HEK293 (cell line): Measurements from ENCODE around the gene NR1H3.
A peak's percentile ranks its signal among the peaks of the same experiment; 100 is the strongest.

Experiments used
- EGR2 ChIP-seq: fragments of 450-650 bp; formaldehyde crosslinking; IDR thresholded peaks from 2 replicates; pipeline ENCODE4 v1.5.1; 2016; ENCODE audit warnings: low read depth, missing biosample characterization, missing genetic modification characterization
- HOXC10 ChIP-seq: sonication (generic); formaldehyde crosslinking; IDR thresholded peaks from 2 replicates; pipeline ENCODE4 v1.8.1; 2023; ENCODE audit warnings: mild to moderate bottlenecking, missing genetic modification reagents
- MEIS1 ChIP-seq: sonication (generic); formaldehyde crosslinking; IDR thresholded peaks from 2 replicates; pipeline ENCODE4 v1.8.1; 2022; ENCODE audit warnings: missing genetic modification reagents, mild to moderate bottlenecking, borderline replicate concordance
- SP7 ChIP-seq: fragments of 450-650 bp; formaldehyde crosslinking; IDR thresholded peaks from 2 replicates; pipeline ENCODE4 v1.5.1; 2016; ENCODE audit warnings: missing biosample characterization, missing genetic modification characterization
- TCF7L2 ChIP-seq: IDR thresholded peaks from 2 replicates; pipeline ENCODE4 v1.6.1; 2011; ENCODE audit warnings: low read depth, mild to moderate bottlenecking, inconsistent platforms, low read length, moderate library complexity, borderline replicate concordance
- ZBTB1 ChIP-seq: fragments of 450-650 bp; formaldehyde crosslinking; IDR thresholded peaks from 2 replicates; pipeline ENCODE4 v1.5.1; 2016; ENCODE audit warnings: missing biosample characterization, missing genetic modification characterization
- ZBTB20 ChIP-seq: fragments of 450-650 bp; formaldehyde crosslinking; IDR thresholded peaks from 2 replicates; pipeline ENCODE4 v1.5.1; 2016; ENCODE audit warnings: missing biosample characterization, missing genetic modification characterization
- ZBTB8A ChIP-seq: fragments of 450-650 bp; formaldehyde crosslinking; IDR thresholded peaks from 2 replicates; pipeline ENCODE4 v1.5.1; 2016; ENCODE audit warnings: missing biosample characterization, missing genetic modification characterization
- ZNF112 ChIP-seq: fragments of 450-650 bp; formaldehyde crosslinking; IDR thresholded peaks from 2 replicates; pipeline ENCODE4 v1.5.0; 2017; ENCODE audit warnings: missing biosample characterization, missing genetic modification characterization
- ZNF174 ChIP-seq: fragments of 450-650 bp; formaldehyde crosslinking; IDR thresholded peaks from 2 replicates; pipeline ENCODE4 v1.5.0; 2017; ENCODE audit warnings: missing biosample characterization, mild to moderate bottlenecking, missing genetic modification characterization
- ZNF221 ChIP-seq: fragments of 450-650 bp; formaldehyde crosslinking; IDR thresholded peaks from 2 replicates; pipeline ENCODE4 v1.5.1; 2017; ENCODE audit warnings: missing biosample characterization, missing genetic modification characterization, borderline replicate concordance
- ZNF302 ChIP-seq: fragments of 450-650 bp; formaldehyde crosslinking; IDR thresholded peaks from 2 replicates; pipeline ENCODE4 v1.5.1; 2016; ENCODE audit warnings: missing biosample characterization, missing genetic modification characterization, low read depth
- ZNF335 ChIP-seq: fragments of 450-650 bp; formaldehyde crosslinking; conservative IDR thresholded peaks from 2 replicates; pipeline ENCODE4 v1.5.1; 2016; ENCODE audit warnings: missing biosample characterization, missing genetic modification characterization
- ZNF394 ChIP-seq: fragments of 450-650 bp; formaldehyde crosslinking; IDR thresholded peaks from 2 replicates; pipeline ENCODE4 v1.5.1; 2016; ENCODE audit warnings: missing biosample characterization, missing genetic modification characterization, mild to moderate bottlenecking, moderate library complexity, borderline replicate concordance
- ZNF416 ChIP-seq: fragments of 450-650 bp; formaldehyde crosslinking; IDR thresholded peaks from 2 replicates; pipeline ENCODE4 v1.5.1; 2016; ENCODE audit warnings: missing biosample characterization, missing genetic modification characterization
- ZNF423 ChIP-seq: fragments of 450-650 bp; formaldehyde crosslinking; IDR thresholded peaks from 2 replicates; pipeline ENCODE4 v1.5.1; 2016; ENCODE audit warnings: missing biosample characterization, missing genetic modification characterization
- ZNF426 ChIP-seq: fragments of 450-650 bp; formaldehyde crosslinking; IDR thresholded peaks from 2 replicates; pipeline ENCODE4 v1.5.1; 2017; ENCODE audit warnings: missing biosample characterization, missing genetic modification characterization, mild to moderate bottlenecking, inconsistent platforms, moderate library complexity
- ZNF514 ChIP-seq: fragments of 450-650 bp; formaldehyde crosslinking; IDR thresholded peaks from 2 replicates; pipeline ENCODE4 v1.5.1; 2016; ENCODE audit warnings: missing biosample characterization, missing genetic modification characterization
- ZNF549 ChIP-seq: fragments of 450-650 bp; IDR thresholded peaks from 2 replicates; pipeline ENCODE4 v1.5.1; 2018; ENCODE audit warnings: missing biosample characterization, missing genetic modification characterization, mild to moderate bottlenecking, inconsistent platforms, moderate library complexity
- ZNF747 ChIP-seq: fragments of 450-650 bp; formaldehyde crosslinking; IDR thresholded peaks from 2 replicates; pipeline ENCODE4 v1.5.1; 2016; ENCODE audit warnings: missing biosample characterization, missing genetic modification characterization
- ZNF768 ChIP-seq: fragments of 450-650 bp; formaldehyde crosslinking; IDR thresholded peaks from 2 replicates; pipeline ENCODE4 v1.5.1; 2018; ENCODE audit warnings: missing biosample characterization, mild to moderate bottlenecking, missing genetic modification characterization
- ZNF830 ChIP-seq: fragments of 450-650 bp; IDR thresholded peaks from 2 replicates; pipeline ENCODE4 v1.5.0; 2018; ENCODE audit warnings: missing biosample characterization, missing genetic modification characterization, low read depth, mild to moderate bottlenecking, moderate library complexity
- ZNF837 ChIP-seq: fragments of 450-650 bp; formaldehyde crosslinking; IDR thresholded peaks from 2 replicates; pipeline ENCODE4 v1.5.1; 2016; ENCODE audit warnings: missing biosample characterization, missing genetic modification characterization
- ZSCAN16 ChIP-seq: fragments of 450-650 bp; formaldehyde crosslinking; IDR thresholded peaks from 2 replicates; pipeline ENCODE4 v1.5.1; 2016; ENCODE audit warnings: missing biosample characterization, missing genetic modification characterization
- ZXDB ChIP-seq: fragments of 450-650 bp; formaldehyde crosslinking; IDR thresholded peaks from 2 replicates; pipeline ENCODE4 v1.5.1; 2016; ENCODE audit warnings: missing biosample characterization, missing genetic modification characterization
- TF ChIP-seq, protein P1 (sequence below): fragments of 450-650 bp; formaldehyde crosslinking; conservative IDR thresholded peaks from 2 replicates; pipeline ENCODE4 v1.5.1; 2016; ENCODE audit warnings: low read depth, missing biosample characterization, missing genetic modification characterization
- TF ChIP-seq, protein P2 (sequence below): fragments of 450-650 bp; formaldehyde crosslinking; IDR thresholded peaks from 2 replicates; pipeline ENCODE4 v1.5.1; 2016; ENCODE audit warnings: missing biosample characterization, missing genetic modification characterization, borderline replicate concordance
- TF ChIP-seq, protein P3 (sequence below): sonication (generic); formaldehyde crosslinking; IDR thresholded peaks from 2 replicates; pipeline ENCODE4 v1.8.1; 2022; ENCODE audit warnings: mild to moderate bottlenecking, moderate library complexity, missing genetic modification reagents
- TF ChIP-seq, protein P4 (sequence below): fragments of 450-650 bp; formaldehyde crosslinking; IDR thresholded peaks from 2 replicates; pipeline ENCODE4 v1.5.1; 2017; ENCODE audit warnings: missing biosample characterization, missing genetic modification characterization
- TF ChIP-seq, protein P5 (sequence below): fragments of 450-650 bp; formaldehyde crosslinking; IDR thresholded peaks from 2 replicates; pipeline ENCODE4 v1.5.1; 2016; ENCODE audit warnings: missing biosample characterization, missing genetic modification characterization

Gene NR1H3

DNA sequence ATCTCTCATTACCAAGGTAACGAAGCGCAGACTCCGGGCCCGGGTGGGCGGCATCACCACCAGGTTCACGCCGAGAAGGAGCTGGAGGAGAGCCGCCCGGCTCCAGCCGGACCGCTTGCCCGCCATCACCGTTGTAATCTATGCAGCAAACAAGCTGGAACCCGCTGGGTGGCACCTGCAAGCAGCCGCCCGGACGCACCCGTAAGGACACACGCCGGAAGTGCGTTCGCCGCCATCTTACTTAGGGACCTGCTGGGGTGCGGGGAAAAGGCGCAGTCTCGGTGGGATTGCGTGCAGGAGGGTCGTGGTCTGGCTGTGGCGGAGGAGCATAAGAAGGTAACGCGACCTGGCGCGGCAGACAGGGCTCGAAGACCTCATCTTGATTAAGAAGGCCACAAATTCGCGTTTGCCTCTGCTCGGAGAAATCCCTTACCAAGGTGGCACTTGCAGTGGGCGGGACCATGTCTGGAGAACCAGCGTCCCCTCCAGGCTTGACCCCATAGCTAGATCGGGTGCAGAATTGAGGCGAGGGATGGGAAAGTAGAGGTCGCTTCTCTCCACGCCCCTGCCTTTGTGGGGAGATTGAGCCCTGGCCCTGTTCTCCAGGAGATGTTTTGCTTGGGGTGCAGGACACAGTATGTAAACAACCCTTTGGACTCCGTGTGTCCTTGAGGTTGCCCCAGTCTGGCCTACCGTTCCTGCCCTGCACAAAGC, 9.0 kb upstream of the NR1H3 start, which contains the start of gene ACP2 (continued):
- TF ChIP-seq, protein P1, sequence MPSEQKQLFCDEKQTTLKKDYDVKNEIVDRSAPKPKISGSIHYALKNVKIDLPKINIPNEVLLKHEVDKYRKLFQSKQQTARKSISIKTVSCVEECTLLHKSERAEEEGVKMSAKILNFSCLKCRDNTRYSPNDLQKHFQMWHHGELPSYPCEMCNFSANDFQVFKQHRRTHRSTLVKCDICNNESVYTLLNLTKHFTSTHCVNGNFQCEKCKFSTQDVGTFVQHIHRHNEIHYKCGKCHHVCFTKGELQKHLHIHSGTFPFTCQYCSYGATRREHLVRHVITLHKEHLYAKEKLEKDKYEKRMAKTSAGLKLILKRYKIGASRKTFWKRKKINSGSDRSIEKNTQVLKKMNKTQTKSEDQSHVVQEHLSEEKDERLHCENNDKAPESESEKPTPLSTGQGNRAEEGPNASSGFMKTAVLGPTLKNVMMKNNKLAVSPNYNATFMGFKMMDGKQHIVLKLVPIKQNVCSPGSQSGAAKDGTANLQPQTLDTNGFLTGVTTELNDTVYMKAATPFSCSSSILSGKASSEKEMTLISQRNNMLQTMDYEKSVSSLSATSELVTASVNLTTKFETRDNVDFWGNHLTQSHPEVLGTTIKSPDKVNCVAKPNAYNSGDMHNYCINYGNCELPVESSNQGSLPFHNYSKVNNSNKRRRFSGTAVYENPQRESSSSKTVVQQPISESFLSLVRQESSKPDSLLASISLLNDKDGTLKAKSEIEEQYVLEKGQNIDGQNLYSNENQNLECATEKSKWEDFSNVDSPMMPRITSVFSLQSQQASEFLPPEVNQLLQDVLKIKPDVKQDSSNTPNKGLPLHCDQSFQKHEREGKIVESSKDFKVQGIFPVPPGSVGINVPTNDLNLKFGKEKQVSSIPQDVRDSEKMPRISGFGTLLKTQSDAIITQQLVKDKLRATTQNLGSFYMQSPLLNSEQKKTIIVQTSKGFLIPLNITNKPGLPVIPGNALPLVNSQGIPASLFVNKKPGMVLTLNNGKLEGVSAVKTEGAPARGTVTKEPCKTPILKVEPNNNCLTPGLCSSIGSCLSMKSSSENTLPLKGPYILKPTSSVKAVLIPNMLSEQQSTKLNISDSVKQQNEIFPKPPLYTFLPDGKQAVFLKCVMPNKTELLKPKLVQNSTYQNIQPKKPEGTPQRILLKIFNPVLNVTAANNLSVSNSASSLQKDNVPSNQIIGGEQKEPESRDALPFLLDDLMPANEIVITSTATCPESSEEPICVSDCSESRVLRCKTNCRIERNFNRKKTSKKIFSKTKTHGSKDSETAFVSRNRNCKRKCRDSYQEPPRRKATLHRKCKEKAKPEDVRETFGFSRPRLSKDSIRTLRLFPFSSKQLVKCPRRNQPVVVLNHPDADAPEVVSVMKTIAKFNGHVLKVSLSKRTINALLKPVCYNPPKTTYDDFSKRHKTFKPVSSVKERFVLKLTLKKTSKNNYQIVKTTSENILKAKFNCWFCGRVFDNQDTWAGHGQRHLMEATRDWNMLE, result peak; percentile 48; the same call in 1 of the 2 replicates
- no peak for TF ChIP-seq ZNF174 (tag by site-specific recombination)
- no peak for TF ChIP-seq ZNF549 (tag by site-specific recombination)
- no peak for TF ChIP-seq ZNF837 (tag by site-specific recombination)
- peak; percentile 85 for TF ChIP-seq ZBTB1 (tag by site-specific recombination)
- TF ChIP-seq, protein P2, sequence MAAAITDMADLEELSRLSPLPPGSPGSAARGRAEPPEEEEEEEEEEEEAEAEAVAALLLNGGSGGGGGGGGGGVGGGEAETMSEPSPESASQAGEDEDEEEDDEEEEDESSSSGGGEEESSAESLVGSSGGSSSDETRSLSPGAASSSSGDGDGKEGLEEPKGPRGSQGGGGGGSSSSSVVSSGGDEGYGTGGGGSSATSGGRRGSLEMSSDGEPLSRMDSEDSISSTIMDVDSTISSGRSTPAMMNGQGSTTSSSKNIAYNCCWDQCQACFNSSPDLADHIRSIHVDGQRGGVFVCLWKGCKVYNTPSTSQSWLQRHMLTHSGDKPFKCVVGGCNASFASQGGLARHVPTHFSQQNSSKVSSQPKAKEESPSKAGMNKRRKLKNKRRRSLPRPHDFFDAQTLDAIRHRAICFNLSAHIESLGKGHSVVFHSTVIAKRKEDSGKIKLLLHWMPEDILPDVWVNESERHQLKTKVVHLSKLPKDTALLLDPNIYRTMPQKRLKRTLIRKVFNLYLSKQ, result no peak
- peak; percentile 41 for TF ChIP-seq ZBTB20 (tag by site-specific recombination)
- TF ChIP-seq, protein P3, sequence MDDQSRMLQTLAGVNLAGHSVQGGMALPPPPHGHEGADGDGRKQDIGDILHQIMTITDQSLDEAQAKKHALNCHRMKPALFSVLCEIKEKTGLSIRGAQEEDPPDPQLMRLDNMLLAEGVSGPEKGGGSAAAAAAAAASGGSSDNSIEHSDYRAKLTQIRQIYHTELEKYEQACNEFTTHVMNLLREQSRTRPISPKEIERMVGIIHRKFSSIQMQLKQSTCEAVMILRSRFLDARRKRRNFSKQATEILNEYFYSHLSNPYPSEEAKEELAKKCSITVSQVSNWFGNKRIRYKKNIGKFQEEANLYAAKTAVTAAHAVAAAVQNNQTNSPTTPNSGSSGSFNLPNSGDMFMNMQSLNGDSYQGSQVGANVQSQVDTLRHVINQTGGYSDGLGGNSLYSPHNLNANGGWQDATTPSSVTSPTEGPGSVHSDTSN (CRISPR knock-in tag), result peak; percentile 94
- TF ChIP-seq, protein P4, sequence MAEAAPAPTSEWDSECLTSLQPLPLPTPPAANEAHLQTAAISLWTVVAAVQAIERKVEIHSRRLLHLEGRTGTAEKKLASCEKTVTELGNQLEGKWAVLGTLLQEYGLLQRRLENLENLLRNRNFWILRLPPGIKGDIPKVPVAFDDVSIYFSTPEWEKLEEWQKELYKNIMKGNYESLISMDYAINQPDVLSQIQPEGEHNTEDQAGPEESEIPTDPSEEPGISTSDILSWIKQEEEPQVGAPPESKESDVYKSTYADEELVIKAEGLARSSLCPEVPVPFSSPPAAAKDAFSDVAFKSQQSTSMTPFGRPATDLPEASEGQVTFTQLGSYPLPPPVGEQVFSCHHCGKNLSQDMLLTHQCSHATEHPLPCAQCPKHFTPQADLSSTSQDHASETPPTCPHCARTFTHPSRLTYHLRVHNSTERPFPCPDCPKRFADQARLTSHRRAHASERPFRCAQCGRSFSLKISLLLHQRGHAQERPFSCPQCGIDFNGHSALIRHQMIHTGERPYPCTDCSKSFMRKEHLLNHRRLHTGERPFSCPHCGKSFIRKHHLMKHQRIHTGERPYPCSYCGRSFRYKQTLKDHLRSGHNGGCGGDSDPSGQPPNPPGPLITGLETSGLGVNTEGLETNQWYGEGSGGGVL (tag by site-specific recombination), result peak; percentile 20; the same call in 1 of the 2 replicates
- no peak for TF ChIP-seq ZNF416 (tag by site-specific recombination)
- TF ChIP-seq ZNF747 (tag by site-specific recombination), result no peak
- TF ChIP-seq ZNF830, result no peak
- peak; percentile 48 for TF ChIP-seq ZBTB8A
- peak; percentile 92 for TF ChIP-seq ZXDB (tag by site-specific recombination)
- no peak for TF ChIP-seq TCF7L2
- peak; percentile 58; the same call in 1 of the 2 replicates for TF ChIP-seq EGR2 (tag by site-specific recombination)
- TF ChIP-seq ZNF394 (tag by site-specific recombination), result peak; percentile 85
- TF ChIP-seq ZSCAN16 (tag by site-specific recombination), result no peak
- peak; percentile 84 for TF ChIP-seq ZNF335 (tag by site-specific recombination)
- peak; percentile 86 for TF ChIP-seq SP7 (tag by site-specific recombination)
- TF ChIP-seq HOXC10 (CRISPR knock-in tag), result no peak; the same call in 1 of the 2 replicates
- TF ChIP-seq ZNF112 (tag by site-specific recombination), result no peak
- no peak for TF ChIP-seq ZNF768 (tag by site-specific recombination)
- TF ChIP-seq ZNF302 (tag by site-specific recombination), result no peak
- no peak for TF ChIP-seq ZNF514 (tag by site-specific recombination)
- TF ChIP-seq ZNF423, result no peak; the same call in 1 of the 2 replicates
- TF ChIP-seq ZNF426 (tag by site-specific recombination), result no peak
- peak; percentile 60; the same call in 1 of the 2 replicates for TF ChIP-seq ZNF221 (tag by site-specific recombination)
- TF ChIP-seq MEIS1, result no peak
- TF ChIP-seq, protein P5, sequence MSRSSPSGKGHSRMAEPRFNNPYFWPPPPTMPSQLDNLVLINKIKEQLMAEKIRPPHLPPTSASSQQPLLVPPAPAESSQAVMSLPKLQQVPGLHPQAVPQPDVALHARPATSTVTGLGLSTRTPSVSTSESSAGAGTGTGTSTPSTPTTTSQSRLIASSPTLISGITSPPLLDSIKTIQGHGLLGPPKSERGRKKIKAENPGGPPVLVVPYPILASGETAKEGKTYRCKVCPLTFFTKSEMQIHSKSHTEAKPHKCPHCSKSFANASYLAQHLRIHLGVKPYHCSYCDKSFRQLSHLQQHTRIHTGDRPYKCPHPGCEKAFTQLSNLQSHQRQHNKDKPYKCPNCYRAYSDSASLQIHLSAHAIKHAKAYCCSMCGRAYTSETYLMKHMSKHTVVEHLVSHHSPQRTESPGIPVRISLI (tag by site-specific recombination), result no peak
